NB4 (cell line): ENCODE results near the gene PA2G4.

ENCODE experiments used
- POLR2A ChIP-seq: IDR thresholded peaks from 2 replicates; pipeline ENCODE4 v1.6.1; 2011; ENCODE audit warnings: mild to moderate bottlenecking; ENCODE audit not compliant: insufficient read length; ENCODE audit errors: extremely low read depth
- TF ChIP-seq, protein P1 (sequence below): IDR thresholded peaks from one replicate; pipeline ENCODE4 v1.5.1; 2012; ENCODE audit warnings: low read depth, low read length

GRCh38 chr12:56115329-56115728, 11.0 kb downstream of the PA2G4 start:
- TF ChIP-seq POLR2A: no peak
- TF ChIP-seq, protein P1, sequence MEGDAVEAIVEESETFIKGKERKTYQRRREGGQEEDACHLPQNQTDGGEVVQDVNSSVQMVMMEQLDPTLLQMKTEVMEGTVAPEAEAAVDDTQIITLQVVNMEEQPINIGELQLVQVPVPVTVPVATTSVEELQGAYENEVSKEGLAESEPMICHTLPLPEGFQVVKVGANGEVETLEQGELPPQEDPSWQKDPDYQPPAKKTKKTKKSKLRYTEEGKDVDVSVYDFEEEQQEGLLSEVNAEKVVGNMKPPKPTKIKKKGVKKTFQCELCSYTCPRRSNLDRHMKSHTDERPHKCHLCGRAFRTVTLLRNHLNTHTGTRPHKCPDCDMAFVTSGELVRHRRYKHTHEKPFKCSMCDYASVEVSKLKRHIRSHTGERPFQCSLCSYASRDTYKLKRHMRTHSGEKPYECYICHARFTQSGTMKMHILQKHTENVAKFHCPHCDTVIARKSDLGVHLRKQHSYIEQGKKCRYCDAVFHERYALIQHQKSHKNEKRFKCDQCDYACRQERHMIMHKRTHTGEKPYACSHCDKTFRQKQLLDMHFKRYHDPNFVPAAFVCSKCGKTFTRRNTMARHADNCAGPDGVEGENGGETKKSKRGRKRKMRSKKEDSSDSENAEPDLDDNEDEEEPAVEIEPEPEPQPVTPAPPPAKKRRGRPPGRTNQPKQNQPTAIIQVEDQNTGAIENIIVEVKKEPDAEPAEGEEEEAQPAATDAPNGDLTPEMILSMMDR: no peak
